Measurements from ENCODE around the gene ACAD9. TPM values are rescaled to one million over a fixed set of nuclear protein-coding genes. Genes with fewer than 3 reads are reported as not detected.

The ACAD9 gene
- total and polyA plus RNA-seq, 2 donors (not counting 1 experiment from before 2014, with no cell fraction given) = 33.6 to 57.6 TPM

DNA sequence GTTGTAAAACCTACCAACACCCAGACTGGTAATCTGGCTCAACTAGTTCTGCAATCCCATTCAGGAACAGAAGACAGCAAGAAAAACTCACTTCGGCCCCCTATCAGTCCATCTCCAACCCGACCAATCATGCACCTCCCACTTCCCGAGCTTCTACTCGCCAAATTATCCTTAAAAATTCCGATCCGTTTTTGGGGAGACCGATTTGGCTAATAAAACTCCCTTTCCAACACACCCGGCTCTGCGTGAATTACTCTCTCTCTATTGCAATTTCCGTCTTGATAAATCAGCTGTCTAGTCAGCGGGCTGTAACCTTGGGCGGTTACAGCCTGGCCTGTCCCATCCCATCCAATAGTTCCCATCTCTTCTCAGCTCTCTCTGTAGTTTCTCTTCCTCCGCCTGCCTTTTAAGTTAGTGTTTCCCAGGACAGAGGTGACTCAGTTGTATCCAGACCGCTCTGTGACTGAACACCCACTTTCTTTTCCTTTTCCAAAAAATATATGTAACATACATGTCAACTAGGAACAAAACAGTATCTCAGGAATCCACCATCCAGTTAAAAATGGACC is 780 bp upstream of the ACAD9 start:
- H3K79me2 ChIP-seq (ENCODE audit: control insufficient read depth, insufficient read depth, low read length) = peaks cover 57% of the 10 kb centered on the region
- H3K27ac ChIP-seq (ENCODE audit: low read length in 2 of 2) = peak overlapping the region; percentile 93 to 98
- CTCF ChIA-PET = interaction anchor here (0.6 to 3.6 kb wide), 6 partner anchors 32 to 446 kb away, joined by 3 to 24 read pairs (median 4); no protein-coding TSS in a partner anchor
- H3K4me3 Mint-ChIP-seq = peak overlapping the region; percentile 95
- no peak for ATAC-seq (ENCODE audit: low read depth)
- peak overlapping the region; percentile 84 for H3K4me2 ChIP-seq (replicated peaks; ENCODE audit: low read depth, low read length, poor library complexity, severe bottlenecking)
- no peaks in the 10 kb centered on the region for H4K20me1 ChIP-seq (ENCODE audit: control insufficient read depth, insufficient read depth, low read length, poor library complexity, severe bottlenecking)
- H3K9me3 ChIP-seq (ENCODE audit: control extremely low read depth in 1 of 3, control insufficient read depth in 2 of 3, insufficient read depth in 1 of 3, low read length in 2 of 3) = no peaks in the 10 kb centered on the region
- H3K9me3 Mint-ChIP-seq (ENCODE audit: insufficient read depth) = no peaks in the 10 kb centered on the region
- POLR2A ChIA-PET = interaction anchor here (0.6 to 1.7 kb wide), 5 partner anchors 142 to 298 kb away, joined by 3 to 13 read pairs (median 4); partner anchors contain the start of genes RAB7A and RPN1
- H3K4me1 ChIP-seq (ENCODE audit: control insufficient read depth in 2 of 2, insufficient read depth in 2 of 2, low read length in 2 of 2) = peaks cover 24 to 31% of the 10 kb centered on the region in 2 donors
- no peak for TF ChIP-seq EZH2 (IDR thresholded peaks at IDR 0.05; ENCODE audit: borderline replicate concordance, insufficient read depth, low read depth, low read length, poor library complexity, severe bottlenecking)
- TF ChIP-seq, protein P1, sequence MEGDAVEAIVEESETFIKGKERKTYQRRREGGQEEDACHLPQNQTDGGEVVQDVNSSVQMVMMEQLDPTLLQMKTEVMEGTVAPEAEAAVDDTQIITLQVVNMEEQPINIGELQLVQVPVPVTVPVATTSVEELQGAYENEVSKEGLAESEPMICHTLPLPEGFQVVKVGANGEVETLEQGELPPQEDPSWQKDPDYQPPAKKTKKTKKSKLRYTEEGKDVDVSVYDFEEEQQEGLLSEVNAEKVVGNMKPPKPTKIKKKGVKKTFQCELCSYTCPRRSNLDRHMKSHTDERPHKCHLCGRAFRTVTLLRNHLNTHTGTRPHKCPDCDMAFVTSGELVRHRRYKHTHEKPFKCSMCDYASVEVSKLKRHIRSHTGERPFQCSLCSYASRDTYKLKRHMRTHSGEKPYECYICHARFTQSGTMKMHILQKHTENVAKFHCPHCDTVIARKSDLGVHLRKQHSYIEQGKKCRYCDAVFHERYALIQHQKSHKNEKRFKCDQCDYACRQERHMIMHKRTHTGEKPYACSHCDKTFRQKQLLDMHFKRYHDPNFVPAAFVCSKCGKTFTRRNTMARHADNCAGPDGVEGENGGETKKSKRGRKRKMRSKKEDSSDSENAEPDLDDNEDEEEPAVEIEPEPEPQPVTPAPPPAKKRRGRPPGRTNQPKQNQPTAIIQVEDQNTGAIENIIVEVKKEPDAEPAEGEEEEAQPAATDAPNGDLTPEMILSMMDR (IDR thresholded peaks at IDR 0.05) = no peak
- H3K36me3 ChIP-seq (replicated peaks in 1 of 2; ENCODE audit: control extremely low read depth in 1 of 2, control insufficient read depth in 1 of 2, extremely low read depth in 1 of 2, insufficient read depth in 2 of 2, low read length in 1 of 2) = peaks cover 0 to 14% of the 10 kb centered on the region in 2 experiments
- H3K4me3 ChIP-seq (ENCODE audit: control extremely low read depth in 1 of 5, extremely low read depth in 1 of 5, insufficient read depth in 1 of 5, low read depth in 2 of 5, low read length in 4 of 5) = peak overlapping the region; percentile 86 to 97 (median 88)
- peak overlapping the region; percentile 99 for H3K9ac ChIP-seq (ENCODE audit: low read length)
- H3K27ac Mint-ChIP-seq = peak overlapping the region; percentile 95
- intact Hi-C loops (cut with micrococcal nuclease) = loop anchor here (1.0 to 5.0 kb wide), 8 partner anchors 32 to 826 kb away; partner anchors contain the start of genes CNBP, RAB7A, RPN1 and SEC61A1
- no peak for DNase-seq
- WGBS (ENCODE audit: insufficient coverage) = 0% methylated on average over 13 of the region's 14 CpGs
- H3K27me3 ChIP-seq (replicated peaks in 1 of 4; ENCODE audit: control extremely low read depth in 1 of 4, control insufficient read depth in 3 of 4, insufficient read depth in 4 of 4, low read length in 3 of 4) = no peaks in the 10 kb centered on the region
- peaks cover 53% of the 10 kb centered on the region for H3K4me1 Mint-ChIP-seq
- H2AFZ ChIP-seq (ENCODE audit: insufficient read depth, low read depth, low read length, poor library complexity, severe bottlenecking) = peak overlapping the region; percentile 96
- no peaks in the 10 kb centered on the region for H3K27me3 Mint-ChIP-seq

DNA sequence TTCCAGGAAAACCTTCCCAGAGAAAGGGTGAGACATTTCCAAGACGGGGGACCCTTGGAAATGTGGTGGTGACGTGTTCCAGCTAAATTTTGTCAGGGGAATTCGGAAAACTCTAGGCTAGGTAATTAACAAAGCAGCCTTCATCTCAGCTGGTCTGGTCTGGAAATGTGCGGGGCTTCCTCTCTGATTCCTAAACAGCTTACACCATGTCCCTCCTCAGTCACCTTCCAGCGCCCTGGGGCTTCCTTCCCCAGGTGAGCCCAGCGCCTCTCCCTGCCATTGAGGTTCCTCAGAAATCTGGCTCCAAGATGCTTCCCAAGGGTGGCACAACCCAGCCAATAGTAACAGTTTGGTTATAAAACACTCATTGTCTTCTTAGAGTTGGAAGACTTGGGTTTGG is 571 bp downstream of the ACAD9 start:
- Histone ChIP-seq H2AFZ (ENCODE audit: insufficient read depth, low read depth, low read length, poor library complexity, severe bottlenecking) (peak overlapping the region; percentile 96), H4K20me1 (ENCODE audit: control insufficient read depth, insufficient read depth, low read length, poor library complexity, severe bottlenecking) (no peaks in the 10 kb centered on the region), H3K4me1 (ENCODE audit: control insufficient read depth in 2 of 2, insufficient read depth in 2 of 2, low read length in 2 of 2) (peaks cover 24 to 31% of the 10 kb centered on the region in 2 donors), H3K4me3 (ENCODE audit: control extremely low read depth in 1 of 5, extremely low read depth in 1 of 5, insufficient read depth in 1 of 5, low read depth in 2 of 5, low read length in 4 of 5) (peak overlapping the region; percentile 86 to 97 (median 88)), H3K4me2 (replicated peaks; ENCODE audit: low read depth, low read length, poor library complexity, severe bottlenecking) (peak overlapping the region; percentile 84), H3K27me3 (replicated peaks in 1 of 4; ENCODE audit: control extremely low read depth in 1 of 4, control insufficient read depth in 3 of 4, insufficient read depth in 4 of 4, low read length in 3 of 4) (no peaks in the 10 kb centered on the region), H3K36me3 (replicated peaks in 1 of 2; ENCODE audit: control extremely low read depth in 1 of 2, control insufficient read depth in 1 of 2, extremely low read depth in 1 of 2, insufficient read depth in 2 of 2, low read length in 1 of 2) (peaks cover 0 to 25% of the 10 kb centered on the region in 2 experiments), H3K79me2 (ENCODE audit: control insufficient read depth, insufficient read depth, low read length) (peaks cover 69% of the 10 kb centered on the region), H3K9ac (ENCODE audit: low read length) (peak overlapping the region; percentile 99), H3K9me3 (ENCODE audit: control extremely low read depth in 1 of 3, control insufficient read depth in 2 of 3, insufficient read depth in 1 of 3, low read length in 2 of 3) (no peaks in the 10 kb centered on the region), H3K27ac (ENCODE audit: low read length in 2 of 2) (peak overlapping the region; percentile 93 to 98)
- ATAC-seq (ENCODE audit: low read depth) (no peak), DNase-seq (no peak)
- Mint-ChIP-seq H3K9me3 (ENCODE audit: insufficient read depth) (no peaks in the 10 kb centered on the region), H3K27me3 (no peaks in the 10 kb centered on the region), H3K27ac (peak overlapping the region; percentile 95), H3K4me3 (peak overlapping the region; percentile 95), H3K4me1 (peaks cover 55% of the 10 kb centered on the region)
- intact Hi-C loops (cut with micrococcal nuclease) = loop anchor here (1.0 to 5.0 kb wide), 8 partner anchors 34 to 827 kb away; partner anchors contain the start of genes CNBP, RAB7A, RPN1 and SEC61A1
- no peak for TF ChIP-seq EZH2 (IDR thresholded peaks at IDR 0.05; ENCODE audit: borderline replicate concordance, insufficient read depth, low read depth, low read length, poor library complexity, severe bottlenecking)
- TF ChIP-seq, protein P1 (IDR thresholded peaks at IDR 0.05) = no peak
- 0% methylated on average over 6 of the region's 6 CpGs for WGBS (ENCODE audit: insufficient coverage)
- ChIA-PET POLR2A (interaction anchor here (0.6 to 1.3 kb wide), 2 partner anchors 9 to 230 kb away, joined by 3 read pairs; partner anchors contain the start of gene RPN1), CTCF (interaction anchor here (1.5 to 3.6 kb wide), 3 partner anchors 85 to 262 kb away, joined by 5 to 24 read pairs (median 9); no protein-coding TSS in a partner anchor)

Measured in B cell (primary cell).